Measurements from ENCODE around the gene PKHD1.

Gene PKHD1

DNA sequence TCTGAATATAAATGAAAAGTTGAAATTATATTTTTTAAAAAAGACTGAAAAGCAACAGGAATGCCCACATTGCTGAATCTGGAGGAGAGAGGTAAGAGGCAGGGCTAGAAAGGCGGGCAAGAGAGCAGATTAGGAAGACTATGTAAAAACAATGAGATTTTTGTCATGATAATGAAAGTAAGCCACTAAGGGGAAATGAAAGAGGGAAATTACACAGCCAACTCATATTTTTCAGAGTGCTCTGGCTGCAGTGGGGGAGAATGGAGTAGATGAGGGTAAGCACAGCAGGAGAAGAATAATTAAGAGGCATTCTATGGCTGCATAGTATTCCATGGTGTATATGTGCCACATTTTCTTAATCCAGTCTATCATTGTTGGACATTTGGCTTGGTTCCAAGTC, 281.9 kb downstream of the PKHD1 start:
- no peak for DNase-seq (ENCODE audit: low read depth in 4 of 4, low spot score in 1 of 4)

DNA sequence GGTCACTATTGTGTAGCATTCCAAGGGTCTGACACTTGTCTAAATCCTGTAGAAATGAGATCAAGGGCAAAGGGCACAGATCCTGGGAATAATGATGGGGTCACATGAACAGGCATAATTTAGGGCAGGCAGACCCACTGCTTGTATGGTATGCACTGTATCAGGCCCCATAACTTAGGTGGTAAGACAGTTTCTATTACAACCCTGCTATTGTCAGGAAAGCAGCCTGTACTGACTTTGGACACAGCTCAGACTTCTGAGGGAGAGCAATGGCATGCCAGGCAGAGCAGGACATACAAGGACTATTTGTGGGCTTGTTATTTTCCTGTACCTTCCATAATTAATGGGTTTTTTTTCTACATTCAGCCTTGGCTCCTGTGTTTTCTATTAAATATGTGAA, 286.8 kb downstream of the PKHD1 start:
- no peak for DNase-seq (ENCODE audit: low read depth in 4 of 4, low spot score in 1 of 4)

DNA sequence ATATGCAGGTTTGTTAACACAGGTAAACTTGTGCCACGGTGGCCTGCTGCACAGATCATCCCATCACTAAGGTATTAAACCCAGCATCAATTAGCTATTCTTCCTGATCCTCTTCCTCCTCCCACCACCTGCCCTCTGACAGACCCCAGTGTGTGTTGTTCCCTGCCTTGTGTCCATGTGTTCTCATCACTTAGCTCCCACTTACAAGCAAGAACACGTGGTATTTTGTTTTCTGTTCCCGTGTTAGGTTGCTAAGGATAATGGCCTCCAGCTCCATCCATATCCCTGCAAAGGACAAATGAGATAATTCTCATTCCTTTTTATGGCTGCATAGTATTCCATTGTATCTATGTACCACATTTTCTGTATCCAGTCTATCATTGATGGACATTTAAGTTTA, 294.0 kb downstream of the PKHD1 start:
- DNase-seq (ENCODE audit: low read depth in 4 of 4, low spot score in 1 of 4): no peak

DNA sequence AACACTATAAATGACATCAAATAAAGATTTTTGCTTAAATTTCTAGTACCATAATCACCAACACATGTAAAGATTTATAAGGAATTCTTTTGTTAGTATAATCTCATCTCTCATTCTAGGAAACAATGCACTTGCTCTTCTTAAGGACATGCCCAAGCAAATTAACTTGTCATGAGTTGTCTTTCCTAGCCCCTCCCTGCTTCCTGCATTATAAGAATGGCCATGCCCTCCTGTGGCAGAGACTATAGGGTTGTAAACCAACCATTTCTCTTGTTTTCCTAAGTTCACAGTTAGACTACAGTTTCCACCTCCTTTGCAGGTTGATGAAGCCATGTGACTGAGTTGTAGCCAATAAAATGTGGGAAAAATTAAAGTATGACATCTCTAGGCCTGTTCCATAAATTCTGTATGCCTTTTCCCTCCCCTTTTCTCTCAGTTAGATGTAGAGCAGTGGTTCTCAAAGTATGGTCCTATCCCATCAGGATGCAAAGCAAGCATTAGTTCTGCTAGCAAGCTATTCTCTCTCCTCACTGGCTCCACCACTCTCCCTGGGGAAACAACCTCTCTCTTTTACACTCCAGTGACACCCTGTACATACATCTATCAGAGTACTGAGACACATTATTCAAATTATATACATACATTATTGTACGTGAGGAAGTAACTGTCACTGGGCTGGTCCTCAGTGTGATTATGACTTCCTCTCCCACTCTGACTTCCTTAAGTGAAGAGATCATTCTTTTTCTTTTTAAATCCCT, 295.0 kb downstream of the PKHD1 start:
- no peak for DNase-seq (ENCODE audit: low read depth in 4 of 4, low spot score in 1 of 4)

DNA sequence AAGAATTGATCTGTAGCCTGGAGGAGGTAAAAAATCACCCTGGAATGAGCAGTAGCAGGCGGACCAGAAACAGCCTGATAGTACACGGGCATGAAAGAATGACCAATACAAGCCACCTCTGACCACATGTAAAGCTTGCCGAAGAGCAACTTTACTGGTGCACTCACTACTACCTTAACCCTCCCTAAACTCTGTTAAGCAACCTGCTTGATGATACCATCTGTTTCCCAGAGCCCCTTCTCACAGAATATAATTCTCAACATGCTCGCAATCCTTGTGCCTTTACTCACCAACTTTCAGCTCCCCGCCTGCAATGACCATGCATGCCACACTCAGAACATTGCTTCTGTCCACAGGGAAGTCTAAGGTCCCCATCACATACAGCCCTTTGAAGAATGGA, 296.5 kb downstream of the PKHD1 start:
- DNase-seq (ENCODE audit: low read depth in 4 of 4, low spot score in 1 of 4): no peak

DNA sequence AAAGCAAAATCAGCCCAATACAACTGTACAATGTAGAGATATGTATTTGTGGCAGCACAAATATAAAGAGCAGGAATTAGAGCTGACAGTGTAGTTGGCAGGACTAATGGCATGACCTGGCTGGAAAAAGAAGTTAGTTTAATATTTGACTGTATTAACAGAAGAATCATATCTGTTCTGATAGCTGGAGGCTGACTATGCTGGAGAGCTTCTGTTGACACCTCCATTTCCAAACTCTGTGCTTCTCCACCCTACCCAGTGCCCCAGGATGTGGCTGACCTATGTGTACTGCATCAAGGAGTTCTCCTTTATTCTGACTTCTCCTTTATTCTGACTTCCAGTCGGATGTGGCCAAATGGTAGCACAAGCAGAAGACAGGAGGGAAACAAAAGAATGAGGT, 299.3 kb downstream of the PKHD1 start:
- DNase-seq (ENCODE audit: low read depth in 4 of 4, low spot score in 1 of 4): no peak

DNA sequence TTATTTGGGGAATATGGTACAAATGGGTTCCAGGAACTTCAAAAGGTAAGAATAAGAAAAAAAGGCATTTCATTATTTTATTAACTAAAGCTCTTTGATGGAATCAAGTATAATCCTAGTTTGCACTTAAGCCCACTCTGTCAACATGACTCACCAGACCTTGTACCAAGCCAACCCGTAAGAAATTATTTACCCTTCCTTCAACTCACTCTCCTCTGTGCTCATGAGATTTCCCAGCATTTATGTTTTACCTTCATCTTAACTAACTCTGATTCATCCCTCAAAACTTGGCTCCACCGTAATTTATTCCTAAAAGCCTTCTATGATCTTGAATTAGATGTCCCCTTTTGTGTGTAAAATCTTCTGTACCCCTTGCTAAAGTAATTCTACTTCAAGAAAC, 308.7 kb downstream of the PKHD1 start:
- DNase-seq (ENCODE audit: low read depth in 4 of 4, low spot score in 1 of 4): no peak

DNA sequence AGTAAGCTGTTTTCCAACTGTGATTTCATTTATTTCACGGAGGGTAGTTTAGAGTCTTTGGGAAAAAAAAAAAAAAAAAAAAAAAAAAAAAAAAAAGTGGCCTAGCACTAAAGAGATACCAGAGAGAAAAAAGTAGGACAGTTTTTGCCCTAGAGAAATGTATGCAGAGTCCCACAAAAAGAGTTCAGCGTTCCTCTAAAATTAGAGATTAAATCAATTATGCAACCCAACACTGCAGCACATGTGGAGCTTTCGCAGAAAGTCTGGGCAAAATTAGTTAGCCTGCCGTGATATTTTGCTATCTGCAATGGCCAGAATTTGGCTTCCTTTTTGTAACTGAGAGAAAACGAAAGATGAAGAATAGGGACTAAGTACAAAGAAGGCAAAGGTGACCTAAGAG, 309.8 kb downstream of the PKHD1 start:
- no peak for DNase-seq (ENCODE audit: low read depth in 4 of 4, low spot score in 1 of 4)

GRCh38 chr6:51775942-51776860, 311.2 kb downstream of the PKHD1 start:
- no peak for DNase-seq (ENCODE audit: low read depth in 4 of 4, low spot score in 1 of 4)

- no peak for DNase-seq (ENCODE audit: low read depth in 4 of 4, low spot score in 1 of 4)
These were observed 319.3 kb downstream of the PKHD1 start for GRCh38 chr6:51768087-51768486.

DNA sequence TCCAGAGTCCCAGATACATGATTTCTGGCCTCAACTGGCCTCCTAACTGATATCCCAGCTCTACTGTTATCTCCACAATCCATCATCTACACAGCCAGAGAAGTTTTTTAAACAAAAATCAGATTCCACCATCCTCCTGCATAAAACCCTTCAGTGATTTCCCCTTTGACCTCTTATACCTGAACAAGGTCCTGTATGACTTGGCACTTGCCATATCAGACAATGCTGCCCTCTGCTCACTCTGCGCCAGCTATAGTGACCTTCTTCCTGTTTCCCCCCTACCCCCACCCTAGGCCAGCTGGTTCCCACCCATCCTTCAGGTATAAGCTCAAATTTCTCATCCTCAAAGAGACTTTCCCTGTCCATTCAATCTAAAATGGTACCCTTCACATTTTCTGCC, 322.2 kb downstream of the PKHD1 start:
- DNase-seq (ENCODE audit: low read depth in 4 of 4, low spot score in 1 of 4): no peak

- no peak for DNase-seq (ENCODE audit: low read depth in 4 of 4, low spot score in 1 of 4)
These were observed 333.8 kb downstream of the PKHD1 start for GRCh38 chr6:51753635-51754034.

DNA sequence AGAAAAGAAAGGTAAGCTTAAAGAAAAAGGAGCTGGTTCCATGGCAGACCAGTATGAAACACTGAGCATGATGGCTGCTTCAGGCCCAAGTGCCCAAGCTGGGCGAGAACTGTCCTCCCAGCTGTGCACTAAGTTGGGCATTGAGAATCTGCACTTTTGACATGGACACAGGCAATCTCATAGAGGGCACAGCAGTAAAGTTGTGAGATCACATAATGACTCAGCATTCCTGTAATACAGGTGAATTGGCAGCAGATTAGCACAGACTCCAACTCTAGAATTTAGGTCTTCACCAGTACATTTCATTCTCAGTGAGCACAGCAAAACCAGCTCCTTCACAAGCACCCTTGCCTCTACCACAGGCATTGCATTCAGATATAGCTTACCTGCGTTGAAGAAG, 343.4 kb downstream of the PKHD1 start:
- no peak for DNase-seq (ENCODE audit: low read depth in 4 of 4, low spot score in 1 of 4)

- no peak for DNase-seq (ENCODE audit: low read depth in 4 of 4, low spot score in 1 of 4)
These were observed 346.8 kb downstream of the PKHD1 start for GRCh38 chr6:51740658-51741057.

GRCh38 chr6:51738614-51739013, 348.8 kb downstream of the PKHD1 start:
- no peak for DNase-seq (ENCODE audit: low read depth in 4 of 4, low spot score in 1 of 4)

DNA sequence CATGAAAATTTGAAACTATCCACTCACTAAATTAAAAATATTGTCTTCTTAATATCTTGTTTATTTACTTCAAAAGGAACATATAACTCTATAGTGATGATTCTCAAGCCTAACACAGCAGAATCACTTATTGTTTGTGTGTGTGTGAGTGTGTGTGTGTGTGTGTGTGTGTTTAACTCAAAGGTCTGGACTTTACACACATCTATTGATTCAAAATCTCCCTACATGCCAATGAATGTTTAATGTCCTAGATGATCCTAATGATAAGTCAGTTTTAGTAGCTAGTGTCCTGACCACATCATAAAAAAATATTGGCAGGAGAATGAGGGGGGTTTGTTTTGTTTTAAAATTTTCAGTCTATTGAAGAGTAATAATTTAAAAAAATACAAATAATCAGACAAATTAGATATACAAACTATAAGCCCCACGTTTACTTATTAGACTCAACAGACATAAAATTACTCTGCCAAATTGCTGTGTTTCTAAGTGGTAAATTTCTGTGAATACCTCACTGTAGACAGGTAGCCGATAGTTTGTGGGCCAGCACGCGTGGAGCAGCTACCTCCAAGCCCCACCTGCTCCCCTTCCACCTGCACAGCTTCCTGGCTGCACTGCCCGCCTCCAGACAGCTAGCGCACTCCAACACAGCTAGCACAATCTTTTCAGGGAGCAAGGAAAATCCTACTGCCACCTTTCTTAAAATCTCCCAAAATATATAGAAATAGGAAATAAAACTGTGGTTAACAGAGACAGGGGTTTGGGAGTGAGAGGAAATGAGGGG, 349.6 kb downstream of the PKHD1 start:
- no peak for DNase-seq (ENCODE audit: low read depth in 4 of 4, low spot score in 1 of 4)

GRCh38 chr6:51725155-51725554, 362.3 kb downstream of the PKHD1 start:
- DNase-seq (ENCODE audit: low read depth in 4 of 4, low spot score in 1 of 4): no peak

DNA sequence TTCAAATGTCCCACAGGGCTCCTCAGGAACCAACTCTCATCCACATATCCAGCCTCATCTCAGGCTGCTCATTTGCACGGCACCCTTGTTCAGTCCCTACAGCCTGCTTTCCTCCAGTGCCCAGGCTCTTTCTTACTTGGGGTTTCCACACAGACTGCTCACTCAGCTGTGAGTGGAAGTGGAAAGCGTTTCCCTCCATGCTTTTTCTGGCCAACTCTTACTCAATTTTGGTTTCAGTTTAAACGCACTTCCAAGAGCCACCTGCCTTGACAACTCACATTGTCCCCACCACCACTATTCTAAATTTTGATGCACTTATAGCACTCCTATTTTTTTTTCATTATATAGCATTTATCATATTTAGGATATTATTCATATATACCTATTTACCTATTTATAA, 367.1 kb downstream of the PKHD1 start:
- no peak for DNase-seq (ENCODE audit: low read depth in 4 of 4, low spot score in 1 of 4)

- DNase-seq (ENCODE audit: low read depth in 4 of 4, low spot score in 1 of 4): no peak
These were observed 368.1 kb downstream of the PKHD1 start for GRCh38 chr6:51719297-51719696.

DNA sequence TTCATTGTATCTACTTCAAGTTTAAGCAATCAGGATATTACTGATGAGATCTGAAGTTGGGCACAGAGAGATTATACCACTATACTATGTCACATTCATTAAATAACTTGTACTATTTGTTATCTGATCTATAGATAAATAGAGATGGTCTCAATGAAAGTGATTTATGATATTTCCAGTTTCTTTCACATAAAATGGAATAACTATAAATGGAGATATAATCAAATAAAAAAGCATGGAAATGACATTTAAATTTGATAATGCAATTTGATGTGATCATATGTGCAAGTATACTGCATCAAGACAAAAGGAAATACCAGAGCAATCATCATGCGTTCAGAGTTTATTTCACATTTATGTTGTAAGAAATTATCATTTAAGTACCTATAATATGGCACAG, 368.9 kb downstream of the PKHD1 start:
- no peak for DNase-seq (ENCODE audit: low read depth in 4 of 4, low spot score in 1 of 4)

GRCh38 chr6:51717477-51717876, 369.9 kb downstream of the PKHD1 start:
- DNase-seq (ENCODE audit: low read depth in 4 of 4, low spot score in 1 of 4): no peak

GRCh38 chr6:51711876-51712275, 375.5 kb downstream of the PKHD1 start:
- DNase-seq (ENCODE audit: low read depth in 4 of 4, low spot score in 1 of 4): no peak

Measured in stimulated activated CD4-positive, alpha-beta T cell treated with anti-CD3 and anti-CD28 coated beads, Interleukin-1b, Interleukin-23, amount 100 ng/mL, for 24 hours (primary cell).